Neuronal stem cell (in vitro differentiated cells): ENCODE data around the gene COL20A1.
A peak's percentile ranks its signal among the peaks of the same experiment; 100 is the strongest.

Experiments used
- DNase-seq: peaks from one replicate; pipeline ENCODE4 v3.0.0-alpha.2; 2013; ENCODE audit warnings: low spot score
- H2AFZ ChIP-seq: one replicate; pipeline ENCODE4 v1.6.1; 2013; ENCODE audit warnings: mild to moderate bottlenecking, low read length, inconsistent platforms
- H2AK5ac ChIP-seq: 2 replicates; pipeline ENCODE4 v1.6.1; 2013; ENCODE audit warnings: low read depth, mild to moderate bottlenecking, inconsistent platforms, low read length, moderate library complexity, mixed read lengths
- H2BK120ac ChIP-seq: 2 replicates; pipeline ENCODE4 v1.6.1; 2013; ENCODE audit warnings: low read depth, mild to moderate bottlenecking, inconsistent platforms, low read length, moderate library complexity, mixed read lengths
- H2BK12ac ChIP-seq: one replicate; pipeline ENCODE4 v1.6.1; 2013; ENCODE audit warnings: low read length, inconsistent platforms
- H2BK15ac ChIP-seq: 2 replicates; pipeline ENCODE4 v1.6.1; 2013; ENCODE audit warnings: mild to moderate bottlenecking, low read length, inconsistent platforms, mixed read lengths
- H2BK5ac ChIP-seq: one replicate; pipeline ENCODE4 v1.6.1; 2013; ENCODE audit warnings: inconsistent platforms, mild to moderate bottlenecking, low read length, moderate library complexity
- H3K14ac ChIP-seq: one replicate; pipeline ENCODE4 v1.6.1; 2013; ENCODE audit warnings: low read length, inconsistent platforms
- H3K18ac ChIP-seq: 2 replicates; pipeline ENCODE4 v1.6.1; 2013; ENCODE audit warnings: low read length, inconsistent platforms
- H3K23ac ChIP-seq: 2 replicates; pipeline ENCODE4 v1.6.1; 2013; ENCODE audit warnings: low read depth, mild to moderate bottlenecking, mixed read lengths, low read length, inconsistent platforms; ENCODE audit not compliant: poor library complexity
- H3K27ac ChIP-seq: replicated peaks from 3 replicates; pipeline ENCODE4 v1.5.1; 2013; ENCODE audit warnings: low read length, inconsistent platforms
- H3K27me3 ChIP-seq, 3 experiments: 2 replicates each; pipeline ENCODE4 v1.6.1; 2013; ENCODE audit warnings: low read length in 3 of 3, mild to moderate bottlenecking in 2 of 3, inconsistent platforms in 1 of 3, low read depth in 1 of 3, mixed read lengths in 1 of 3, moderate library complexity in 1 of 3; ENCODE audit not compliant: control insufficient read depth in 3 of 3, insufficient read depth in 3 of 3
- H3K36me3 ChIP-seq, 2 donors: replicated peaks in 1 of 2; 2 replicates each; pipeline ENCODE4 v1.6.1; 2013; ENCODE audit warnings: low read length in 2 of 2; ENCODE audit not compliant: control insufficient read depth in 2 of 2, insufficient read depth in 2 of 2
- H3K4ac ChIP-seq: 2 replicates; pipeline ENCODE4 v1.6.1; 2013; ENCODE audit warnings: inconsistent platforms, mild to moderate bottlenecking, low read length, moderate library complexity
- H3K4me1 ChIP-seq, 2 donors: 1 replicate in 1 of 2; 2 replicates in 1 of 2; pipeline ENCODE4 v1.6.1; 2013; ENCODE audit warnings: low read length in 2 of 2, low read depth in 1 of 2; ENCODE audit not compliant: control insufficient read depth in 2 of 2, insufficient read depth in 1 of 2
- H3K4me2 ChIP-seq: one replicate; pipeline ENCODE4 v1.6.1; 2013; ENCODE audit warnings: mild to moderate bottlenecking, low read length, inconsistent platforms; ENCODE audit not compliant: insufficient read depth, poor library complexity, severe bottlenecking
- H3K4me3 ChIP-seq, 2 donors: 2 replicates each; pipeline ENCODE4 v1.5.1; 2013; ENCODE audit warnings: low read length in 2 of 2, mild to moderate bottlenecking in 2 of 2, inconsistent platforms in 1 of 2, moderate library complexity in 1 of 2
- H3K79me1 ChIP-seq: one replicate; pipeline ENCODE4 v1.6.1; 2013; ENCODE audit warnings: low read depth, mild to moderate bottlenecking, inconsistent platforms, low read length, moderate library complexity
- H3K9ac ChIP-seq: one replicate; pipeline ENCODE4 v1.6.1; 2013; ENCODE audit warnings: mild to moderate bottlenecking, low read depth, low read length, inconsistent platforms; ENCODE audit not compliant: poor library complexity
- H3K9me3 ChIP-seq, 2 donors: replicated peaks in 1 of 2; 2 replicates each; pipeline versions ENCODE3 to v1.6.1; 2013; ENCODE audit warnings: low read length in 2 of 2, mild to moderate bottlenecking in 2 of 2, inconsistent platforms in 1 of 2, low read depth in 1 of 2, mixed read lengths in 1 of 2, moderate library complexity in 1 of 2; ENCODE audit not compliant: control insufficient read depth in 2 of 2, insufficient read depth in 1 of 2
- H4K8ac ChIP-seq: one replicate; pipeline ENCODE4 v1.6.1; 2013; ENCODE audit warnings: low read depth, mild to moderate bottlenecking, inconsistent platforms, low read length, moderate library complexity
- H4K91ac ChIP-seq: one replicate; pipeline ENCODE4 v1.6.1; 2013; ENCODE audit warnings: low read length, low read depth, mild to moderate bottlenecking, inconsistent platforms; ENCODE audit not compliant: poor library complexity
- WGBS, 2 donors: extraction: QIAGEN DNeasy Blood & Tissue Kit; methylation state at CpG; one replicate each; pipeline ENCODE4 v1.1.7; 2013; ENCODE audit warnings: missing lambda C conversion rate in 2 of 2, mixed read lengths in 1 of 2; ENCODE audit not compliant: insufficient read length in 2 of 2, insufficient replicate concordance in 1 of 2; ENCODE audit errors: extremely low coverage in 2 of 2; 5-methylcytosine and 5-hydroxymethylcytosine counted together

The COL20A1 gene

GRCh38 chr20:63363013-63363957 lies 70.3 kb downstream of the COL20A1 start:
- Histone ChIP-seq H2BK5ac (no peak overlapping the region), H3K9ac (no peak overlapping the region), H2BK15ac (peak overlapping the region; percentile 28), H3K4ac (no peak overlapping the region), H3K79me1 (no peaks in the 10 kb centered on the region), H3K4me3 (no peak overlapping the region), H2BK120ac (no peak overlapping the region), H3K23ac (no peak overlapping the region), H2BK12ac (no peak overlapping the region), H4K91ac (no peak overlapping the region), H3K27me3 (peaks cover 0 to 70% (median 36%) of the 10 kb centered on the region in 3 experiments), H4K8ac (no peak overlapping the region), H3K14ac (no peak overlapping the region), H2AK5ac (no peak overlapping the region), H3K4me1 (peaks cover 29 to 43% of the 10 kb centered on the region in 2 donors), H3K9me3 (no peaks in the 10 kb centered on the region), H3K36me3 (no peaks in the 10 kb centered on the region), H3K4me2 (no peak overlapping the region), H3K18ac (peak overlapping the region; percentile 52), H3K27ac (no peak overlapping the region), H2AFZ (peak overlapping the region; percentile 47)
- no CpG with 5 or more reads among the region's 23 CpGs for WGBS, 2 donors
- DNase-seq: no peak

- H2BK12ac ChIP-seq: no peak overlapping the region
- H2AFZ ChIP-seq: peak overlapping the region; percentile 47
- no peak overlapping the region for H3K4ac ChIP-seq
- H2BK120ac ChIP-seq: no peak overlapping the region
- no peak overlapping the region for H4K8ac ChIP-seq
- H2AK5ac ChIP-seq: peak overlapping the region; percentile 95
- no CpG with 5 or more reads among the region's 19 CpGs for WGBS, 2 donors
- H2BK5ac ChIP-seq: no peak overlapping the region
- no peak for DNase-seq
- H3K27ac ChIP-seq: no peak overlapping the region
- H3K36me3 ChIP-seq: no peaks in the 10 kb centered on the region
- H2BK15ac ChIP-seq: peak overlapping the region; percentile 28
- no peak overlapping the region for H3K23ac ChIP-seq
- no peak overlapping the region for H3K9ac ChIP-seq
- peak overlapping the region; percentile 52 for H3K18ac ChIP-seq
- no peak overlapping the region for H3K14ac ChIP-seq
- H3K4me1 ChIP-seq: peaks cover 29 to 44% of the 10 kb centered on the region in 2 donors
- no peak overlapping the region for H3K4me2 ChIP-seq
- H3K79me1 ChIP-seq: no peaks in the 10 kb centered on the region
- peaks cover 0 to 70% (median 36%) of the 10 kb centered on the region in 3 experiments for H3K27me3 ChIP-seq
- H4K91ac ChIP-seq: no peak overlapping the region
- no peaks in the 10 kb centered on the region for H3K9me3 ChIP-seq
- no peak overlapping the region for H3K4me3 ChIP-seq
These were observed 71.1 kb downstream of the COL20A1 start for GRCh38 chr20:63363981-63364561.

- Histone ChIP-seq H4K8ac (no peak overlapping the region), H3K79me1 (peaks cover 2% of the 10 kb centered on the region), H3K18ac (peak overlapping the region; percentile 76), H3K4me1 (peaks cover 29 to 44% of the 10 kb centered on the region in 2 donors), H3K23ac (peak overlapping the region; percentile 31), H3K36me3 (no peaks in the 10 kb centered on the region), H3K4ac (no peak overlapping the region), H2BK5ac (no peak overlapping the region), H2BK12ac (peak overlapping the region; percentile 84), H3K4me3 (no peak overlapping the region), H3K27me3 (peaks cover 0 to 69% (median 30%) of the 10 kb centered on the region in 3 experiments), H3K14ac (peak overlapping the region; percentile 98), H3K4me2 (no peak overlapping the region), H3K9me3 (no peaks in the 10 kb centered on the region), H4K91ac (no peak overlapping the region), H2AFZ (no peak overlapping the region), H2BK15ac (no peak overlapping the region), H3K27ac (no peak overlapping the region), H2BK120ac (peak overlapping the region; percentile 81), H2AK5ac (peak overlapping the region; percentile 95), H3K9ac (peak overlapping the region; percentile 44)
- no CpG with 5 or more reads among the region's 20 CpGs for WGBS, 2 donors
- no peak for DNase-seq
These were observed 72.0 kb downstream of the COL20A1 start for GRCh38 chr20:63364801-63365585.
